Right lobe of liver (tissue), 4 donors: ENCODE results near the gene IL13RA1.

Experiments used
- POLR2A ChIP-seq: fragments of 450-650 bp; IDR thresholded peaks from one replicate; pipeline ENCODE4 v1.6.1; 2017; ENCODE audit warnings: antibody characterized with exemption, mild to moderate bottlenecking
- TF ChIP-seq, protein P1 (sequence below), 4 donors: fragments of 200-600 bp in 3 of 4; fragments of 450-650 bp in 1 of 4; IDR thresholded peaks; one replicate each; pipeline versions ENCODE4 v1.5.1 to v1.8.0; 2016 to 2022; ENCODE audit warnings: antibody characterized with exemption in 4 of 4, mild to moderate bottlenecking in 2 of 4
- donor health status: DM: no; HTN: no; CAD: no.
- donor health status: DM: no; HTN: no; CAD: no.
- donor health status: DM: no; HTN: yes; CAD: no.

DNA sequence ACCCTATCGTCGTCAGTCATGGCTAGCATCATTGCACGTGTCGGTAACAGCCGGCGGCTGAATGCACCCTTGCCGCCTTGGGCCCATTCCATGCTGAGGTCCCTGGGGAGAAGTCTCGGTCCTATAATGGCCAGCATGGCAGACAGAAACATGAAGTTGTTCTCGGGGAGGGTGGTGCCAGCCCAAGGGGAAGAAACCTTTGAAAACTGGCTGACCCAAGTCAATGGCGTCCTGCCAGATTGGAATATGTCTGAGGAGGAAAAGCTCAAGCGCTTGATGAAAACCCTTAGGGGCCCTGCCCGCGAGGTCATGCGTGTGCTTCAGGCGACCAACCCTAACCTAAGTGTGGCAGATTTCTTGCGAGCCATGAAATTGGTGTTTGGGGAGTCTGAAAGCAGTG lies 97.8 kb downstream of the IL13RA1 start:
- TF ChIP-seq, protein P1, sequence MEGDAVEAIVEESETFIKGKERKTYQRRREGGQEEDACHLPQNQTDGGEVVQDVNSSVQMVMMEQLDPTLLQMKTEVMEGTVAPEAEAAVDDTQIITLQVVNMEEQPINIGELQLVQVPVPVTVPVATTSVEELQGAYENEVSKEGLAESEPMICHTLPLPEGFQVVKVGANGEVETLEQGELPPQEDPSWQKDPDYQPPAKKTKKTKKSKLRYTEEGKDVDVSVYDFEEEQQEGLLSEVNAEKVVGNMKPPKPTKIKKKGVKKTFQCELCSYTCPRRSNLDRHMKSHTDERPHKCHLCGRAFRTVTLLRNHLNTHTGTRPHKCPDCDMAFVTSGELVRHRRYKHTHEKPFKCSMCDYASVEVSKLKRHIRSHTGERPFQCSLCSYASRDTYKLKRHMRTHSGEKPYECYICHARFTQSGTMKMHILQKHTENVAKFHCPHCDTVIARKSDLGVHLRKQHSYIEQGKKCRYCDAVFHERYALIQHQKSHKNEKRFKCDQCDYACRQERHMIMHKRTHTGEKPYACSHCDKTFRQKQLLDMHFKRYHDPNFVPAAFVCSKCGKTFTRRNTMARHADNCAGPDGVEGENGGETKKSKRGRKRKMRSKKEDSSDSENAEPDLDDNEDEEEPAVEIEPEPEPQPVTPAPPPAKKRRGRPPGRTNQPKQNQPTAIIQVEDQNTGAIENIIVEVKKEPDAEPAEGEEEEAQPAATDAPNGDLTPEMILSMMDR (IDR thresholded peaks at IDR 0.05) = no peak
- TF ChIP-seq POLR2A = no peak
